A204.1 (cell line): ENCODE data around the gene CAND2.
"Not testable (repeated sequence)": the region's sequence is repeated elsewhere in the genome, so short reads cannot be mapped to it uniquely, and the experiment has no call there.

Source experiments
- FAIRE-seq: peaks from 2 replicates; lab custom pipeline; 2012; peaks lifted over from hg19 to GRCh38; lab: Jason Lieb, UNC

The CAND2 gene

DNA sequence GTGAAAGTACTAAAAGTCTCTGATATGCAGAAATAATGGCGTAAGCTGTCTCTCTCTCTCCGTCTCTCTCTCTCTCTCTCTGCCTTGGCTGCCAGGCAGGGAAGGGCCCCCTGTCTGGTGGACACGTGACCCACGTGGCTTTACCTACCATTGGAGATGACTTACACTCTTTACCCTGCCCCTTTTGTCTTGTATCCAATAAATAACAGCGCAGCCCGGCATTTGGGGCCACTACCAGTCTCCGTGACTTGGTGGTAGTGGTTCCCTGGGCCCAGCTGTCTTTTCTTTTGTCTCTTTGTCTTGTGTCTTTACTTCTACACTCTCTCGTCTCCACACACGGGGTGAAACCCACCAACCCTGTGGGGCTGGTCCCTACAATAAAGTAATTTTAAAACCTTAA lies 25.2 kb upstream of the CAND2 start:
- no peak for FAIRE-seq

DNA sequence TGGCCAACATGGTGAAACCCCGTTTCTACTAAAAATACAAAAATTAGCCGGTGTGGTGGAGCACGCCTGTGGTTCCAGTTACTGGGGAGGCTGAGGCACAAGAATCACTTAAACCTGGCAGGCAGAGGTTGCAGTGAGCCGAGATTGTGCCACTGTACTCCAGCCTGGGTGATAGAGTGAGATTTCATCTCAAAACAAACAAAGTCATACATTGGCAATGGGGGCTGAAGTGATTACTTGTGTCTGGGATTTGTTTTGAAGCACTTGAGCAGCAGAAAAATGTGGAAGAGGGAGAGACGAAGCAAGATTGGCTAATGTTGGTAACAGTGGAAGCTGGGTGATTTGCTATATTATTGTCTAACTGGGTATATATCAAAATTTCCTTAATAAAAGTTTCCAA lies 24.0 kb upstream of the CAND2 start:
- no peak for FAIRE-seq

DNA sequence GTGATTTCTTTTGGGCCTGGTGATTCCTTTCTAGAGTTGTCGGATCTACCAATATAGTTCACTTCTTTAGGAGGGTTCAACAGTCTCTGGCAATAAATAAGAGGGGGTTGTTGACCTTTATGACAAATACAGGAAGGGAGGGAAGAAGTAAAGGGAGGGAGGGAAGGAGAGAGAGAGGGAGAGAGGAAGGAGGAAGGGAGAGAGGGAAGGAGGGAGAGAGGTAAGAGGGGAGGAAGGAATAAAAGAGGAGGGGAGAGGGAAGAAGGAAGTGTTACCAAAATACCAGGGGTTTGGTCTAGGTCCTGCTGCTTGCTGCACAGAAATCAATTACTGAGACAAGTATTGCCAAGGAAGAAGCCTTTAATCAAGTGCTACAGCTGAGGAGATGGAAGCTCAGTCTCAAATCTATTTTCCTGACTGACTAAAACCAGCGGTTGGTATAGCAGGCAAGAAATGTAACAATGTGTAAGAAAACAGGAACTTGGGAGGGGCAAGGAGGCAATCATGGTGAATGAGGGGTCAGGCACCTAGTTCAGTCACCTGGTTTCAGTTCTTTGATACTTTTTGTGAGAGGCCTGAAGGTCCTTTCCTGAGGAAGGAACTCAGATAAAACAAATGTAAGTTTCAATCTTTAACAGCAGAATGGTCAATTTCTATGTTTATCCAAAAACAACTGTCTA lies 23.3 kb upstream of the CAND2 start:
- no peak for FAIRE-seq

DNA sequence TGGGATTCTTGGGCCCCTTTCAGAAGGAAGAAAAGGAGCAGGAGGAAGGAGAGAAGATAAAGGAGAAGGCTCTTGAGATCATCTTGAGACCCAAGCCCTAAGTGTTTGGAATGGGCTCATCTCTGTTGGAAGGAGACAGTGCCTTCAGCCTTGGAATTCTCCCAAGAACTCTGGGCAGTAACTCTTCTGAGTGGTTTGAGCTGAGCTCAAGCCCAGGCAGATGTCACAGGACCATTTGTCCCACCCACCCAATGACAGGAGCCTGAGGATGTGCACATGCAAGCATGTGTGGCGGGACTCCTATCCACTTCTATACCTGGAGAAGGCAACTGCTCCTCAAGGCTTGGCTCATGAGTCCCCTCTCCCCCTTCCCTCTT lies 22.8 kb upstream of the CAND2 start:
- no peak for FAIRE-seq

DNA sequence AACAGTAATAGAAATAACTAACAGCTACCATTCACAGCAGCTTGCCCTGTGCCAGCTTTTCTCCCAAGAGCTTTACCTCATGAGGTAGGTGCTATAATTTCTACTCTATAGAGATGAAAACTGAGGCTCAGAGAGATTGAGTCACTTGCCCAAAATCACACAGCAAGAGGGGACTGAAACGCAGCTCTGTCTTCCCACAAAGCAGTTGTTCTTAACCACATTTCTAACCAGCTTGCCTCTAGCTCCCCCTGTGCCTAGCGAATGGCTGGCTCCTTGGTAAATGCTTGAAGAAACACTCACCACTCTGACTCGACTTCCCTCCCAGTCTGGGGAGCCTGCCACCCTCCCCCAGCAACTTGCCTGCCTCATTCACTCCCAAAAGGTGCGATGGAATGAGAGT lies 21.9 kb upstream of the CAND2 start:
- FAIRE-seq: no peak

DNA sequence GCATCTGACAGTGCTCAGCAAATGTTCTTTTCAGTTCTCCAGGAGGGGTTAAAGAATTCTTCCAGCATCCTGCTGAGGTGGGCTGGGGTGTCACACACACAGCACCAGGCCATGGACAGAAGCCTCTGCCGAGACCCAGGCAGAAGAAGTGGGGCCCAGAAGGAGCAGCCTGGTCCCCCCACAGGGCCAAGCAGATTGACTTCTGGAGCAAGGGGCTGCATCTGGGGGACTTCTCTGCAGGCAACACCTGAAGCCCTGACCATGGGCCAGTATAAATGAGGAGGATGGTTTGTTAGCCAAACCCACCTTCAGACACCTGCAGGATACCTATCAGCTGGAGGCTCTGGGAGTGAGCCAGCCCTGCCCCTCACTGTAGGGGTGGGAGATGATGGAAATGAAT lies 21.3 kb upstream of the CAND2 start:
- no peak for FAIRE-seq

DNA sequence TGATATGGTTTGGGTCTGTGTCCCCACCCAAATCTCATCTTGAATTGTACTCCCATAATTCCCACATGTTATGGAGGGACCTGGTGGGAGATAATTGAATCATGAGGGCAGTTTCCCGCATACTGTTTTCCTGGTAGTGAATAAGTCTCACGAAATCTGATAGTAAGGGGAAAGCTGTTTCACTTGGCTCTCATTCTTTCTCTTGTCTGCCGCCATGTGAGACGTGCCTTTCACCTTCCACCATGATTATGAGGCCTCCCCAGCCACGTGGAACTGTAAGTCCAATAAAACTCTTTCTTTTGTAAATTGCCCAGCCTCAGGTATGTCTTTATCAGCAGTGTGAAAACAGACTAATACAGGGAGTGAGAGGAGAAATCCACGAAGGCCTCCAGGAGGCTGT lies 20.5 kb upstream of the CAND2 start:
- FAIRE-seq: not testable (repeated sequence)

DNA sequence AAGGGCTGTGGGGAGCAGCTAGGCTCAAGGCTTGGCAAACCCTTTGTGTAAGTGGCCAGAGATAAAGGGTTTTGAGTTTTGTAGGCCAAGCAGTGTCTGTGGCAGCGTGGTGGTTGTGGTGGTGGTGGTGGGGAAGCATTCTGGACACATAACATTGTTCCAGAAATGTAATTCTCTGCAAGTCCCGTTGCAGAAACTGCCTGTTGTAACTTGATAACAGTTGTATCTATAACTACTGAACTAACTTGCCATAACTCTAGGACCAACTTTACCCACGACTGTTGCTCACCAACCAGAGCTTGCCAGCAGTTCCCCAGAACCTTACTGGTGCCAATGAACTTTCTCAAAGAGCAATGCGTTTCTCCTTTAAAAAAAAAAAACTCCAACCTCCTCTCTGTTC lies 19.3 kb upstream of the CAND2 start:
- FAIRE-seq: no peak

DNA sequence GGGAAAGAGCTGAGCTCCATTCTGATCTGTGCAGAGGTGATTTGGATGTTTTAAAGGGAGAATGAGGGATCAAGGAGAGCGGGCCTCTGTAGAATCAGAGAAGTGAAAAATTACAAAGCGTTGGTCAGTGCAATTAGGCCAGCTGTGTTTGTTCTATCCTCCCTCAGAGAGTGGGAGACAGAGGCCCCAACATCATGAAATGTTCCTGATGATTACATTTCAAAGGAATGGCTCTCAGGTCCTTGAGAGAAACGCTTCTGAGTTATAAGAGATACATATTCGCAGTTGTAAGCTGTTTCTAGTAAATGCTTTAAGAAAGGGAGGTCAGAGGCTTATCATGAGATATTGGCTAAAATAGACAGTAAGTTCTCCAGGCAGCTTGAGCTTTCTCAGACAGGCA lies 15.7 kb upstream of the CAND2 start:
- FAIRE-seq: no peak

DNA sequence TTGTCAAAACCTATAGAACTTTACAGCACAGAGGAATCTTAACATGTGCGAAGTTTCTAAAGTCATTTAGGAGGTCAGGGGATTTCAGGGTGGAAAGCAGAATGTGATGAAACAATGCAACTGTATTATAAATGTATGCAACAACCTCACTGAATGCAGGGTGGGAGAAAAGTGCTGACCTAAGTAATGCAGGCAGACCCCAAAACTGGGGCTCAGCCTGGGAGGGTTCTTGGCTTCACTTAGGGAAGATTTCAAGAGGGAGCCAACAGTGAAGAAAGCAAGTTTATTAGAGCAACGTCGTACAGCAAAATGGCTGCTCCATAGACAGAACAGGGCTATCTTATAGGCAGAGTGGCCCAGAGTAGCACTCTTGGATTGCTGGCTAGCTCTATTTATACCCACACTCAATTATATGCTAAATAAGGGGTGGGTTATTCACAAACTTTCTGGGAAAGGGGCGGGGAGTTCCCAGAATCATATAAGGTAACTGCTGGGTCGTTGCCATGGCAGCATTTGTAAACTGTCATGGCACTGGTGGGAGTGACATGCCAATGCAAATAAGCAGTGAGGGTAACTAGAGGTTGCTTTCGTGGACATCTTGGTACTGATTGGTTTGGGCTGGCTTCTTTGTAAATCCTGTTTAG lies 14.2 kb upstream of the CAND2 start:
- no peak for FAIRE-seq

DNA sequence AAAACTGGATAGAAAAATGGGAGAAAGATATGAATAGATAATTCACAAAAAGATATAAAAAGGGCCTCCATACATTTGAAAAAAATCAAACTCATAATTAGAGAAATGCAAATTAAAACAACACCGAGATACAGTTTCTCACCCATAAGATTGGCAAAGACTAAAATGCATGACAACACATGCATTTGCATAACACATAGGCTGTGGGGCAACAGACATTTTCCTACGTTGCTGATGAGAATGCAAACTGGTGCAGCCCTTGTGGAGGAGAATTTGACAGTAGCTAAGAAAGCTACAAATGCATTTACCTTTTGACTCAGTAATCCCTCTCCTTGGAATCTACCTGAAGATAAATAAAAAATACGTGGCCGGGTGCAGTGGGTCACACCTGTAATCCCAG lies 11.4 kb upstream of the CAND2 start:
- FAIRE-seq: no peak

DNA sequence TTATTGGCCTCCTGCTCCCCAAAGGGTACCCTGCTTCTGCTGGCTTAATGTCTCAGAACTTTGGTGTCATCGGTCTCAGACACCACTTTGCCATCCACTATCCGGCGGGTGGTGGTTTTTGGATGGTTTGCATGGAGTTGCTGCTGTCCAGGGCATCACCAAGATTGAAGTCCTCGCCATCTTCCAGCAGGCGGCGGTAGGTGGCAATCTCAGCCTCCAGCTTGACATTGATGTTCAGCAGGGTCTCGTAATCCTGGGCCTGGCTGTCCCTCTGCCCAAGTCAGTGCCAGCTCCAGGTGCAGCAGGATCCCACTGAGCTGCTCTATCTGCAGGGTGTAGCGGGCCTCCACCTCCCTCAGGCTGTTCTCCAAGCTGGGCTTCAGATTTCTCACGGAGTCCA lies 9.1 kb upstream of the CAND2 start:
- not testable (repeated sequence) for FAIRE-seq

DNA sequence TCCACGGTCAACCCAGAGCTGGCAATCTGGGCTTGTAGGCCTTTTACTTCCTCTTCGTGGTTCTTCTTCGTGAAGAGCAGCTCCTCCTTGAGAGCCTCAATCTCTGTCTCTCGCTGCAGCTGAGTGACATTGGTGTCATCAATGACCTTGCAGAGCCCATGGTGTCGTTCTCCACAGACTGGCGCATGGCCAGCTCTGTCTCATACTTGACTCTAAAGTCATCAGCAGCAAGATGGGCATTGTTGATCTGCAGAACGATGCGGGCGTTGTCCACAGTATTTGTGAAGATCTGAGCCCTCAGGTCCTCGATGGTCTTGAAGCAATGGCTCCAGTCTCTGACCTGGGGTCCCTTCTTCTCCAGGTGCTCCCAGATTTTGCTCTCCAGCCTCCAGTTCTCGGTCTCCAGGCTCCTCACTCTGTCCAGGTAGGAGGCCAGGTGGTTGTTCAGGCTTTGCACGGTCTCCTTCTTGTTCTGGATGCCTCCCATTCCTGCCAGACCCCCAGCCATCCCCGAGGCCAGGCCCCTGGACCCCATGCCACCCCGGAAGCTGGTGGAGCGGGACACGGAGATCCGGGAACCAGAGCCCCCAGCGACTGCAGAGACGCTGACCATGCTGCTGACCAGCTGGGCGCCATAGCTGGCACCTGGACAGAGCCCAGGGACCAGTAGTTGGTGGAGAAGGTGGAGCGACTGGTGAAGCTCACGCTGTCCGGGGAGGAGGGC lies 8.4 kb upstream of the CAND2 start:
- not testable (repeated sequence) for FAIRE-seq

DNA sequence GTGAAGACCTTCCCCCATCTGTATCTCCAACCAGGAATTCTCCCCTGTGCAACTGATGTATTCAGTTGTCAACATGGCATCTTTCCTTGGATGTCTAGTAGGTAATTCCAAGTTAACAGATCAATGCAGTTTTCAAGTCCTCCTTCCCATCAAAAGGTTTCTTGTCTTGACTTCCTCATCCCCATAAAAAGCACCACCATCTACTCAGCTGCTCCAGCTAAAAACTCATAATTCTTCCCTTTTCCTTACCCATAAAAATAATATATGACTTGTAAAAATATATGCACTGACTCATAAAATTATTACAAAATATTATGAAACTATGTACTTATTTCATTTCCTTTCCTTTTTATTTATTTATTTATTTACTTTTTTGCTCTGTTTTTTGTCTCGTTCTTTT lies 5.0 kb upstream of the CAND2 start:
- no peak for FAIRE-seq

DNA sequence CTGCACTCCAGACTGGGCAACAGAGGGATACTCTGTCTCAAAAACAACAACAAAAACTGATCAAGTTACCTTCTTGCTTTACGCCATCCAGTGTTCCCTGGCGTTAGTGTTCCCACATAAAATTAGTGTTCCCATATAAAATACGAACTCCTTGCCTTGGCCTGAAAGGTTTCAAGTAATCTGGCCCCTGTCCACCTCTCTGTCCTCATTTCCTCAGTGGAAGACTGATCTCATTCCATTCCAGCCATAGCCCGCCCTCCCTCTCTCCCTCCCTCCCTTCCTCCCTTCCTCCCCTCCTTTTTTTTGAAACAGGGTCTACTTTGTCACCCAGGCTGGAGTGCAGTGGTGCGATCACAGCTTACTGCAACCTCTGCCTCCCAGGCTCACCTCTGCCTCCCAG lies 2.8 kb upstream of the CAND2 start:
- FAIRE-seq: no peak

DNA sequence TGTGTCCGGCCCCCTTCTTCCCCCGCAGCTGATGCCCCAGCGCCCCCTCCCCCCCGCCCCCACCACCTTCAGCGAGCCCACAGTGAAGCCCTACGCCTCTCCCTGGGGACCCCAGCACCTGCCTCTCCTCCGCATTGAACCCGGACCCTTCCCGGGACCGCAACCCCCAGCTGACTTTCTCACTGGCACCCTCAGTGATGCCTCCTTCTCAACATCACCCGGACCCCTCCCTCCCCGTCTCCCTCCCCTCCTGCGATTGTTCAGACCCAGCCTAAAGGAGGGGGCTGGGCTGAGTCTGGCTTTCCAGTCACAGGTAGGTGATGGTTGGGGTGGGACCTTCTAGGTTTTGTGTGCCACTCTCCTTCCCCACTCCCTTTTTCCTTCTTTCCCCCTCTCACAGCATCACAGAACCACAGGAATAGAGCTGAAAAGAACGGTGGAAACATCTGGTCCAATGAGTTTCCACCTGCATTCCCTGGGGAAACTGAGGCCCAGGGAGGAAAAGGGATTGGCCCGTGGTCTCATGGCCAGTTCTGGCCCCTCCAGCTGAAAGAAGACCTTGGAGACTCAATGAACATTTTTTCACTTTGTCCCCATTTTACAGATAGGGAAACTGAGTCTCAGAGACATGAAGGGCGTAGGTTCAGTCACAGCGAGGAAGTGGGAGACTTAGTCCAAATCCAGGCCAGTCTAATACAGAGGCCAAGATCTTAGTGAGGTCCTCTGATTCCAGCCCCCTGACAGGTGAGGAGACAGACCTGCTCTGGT lies 828 bp downstream of the CAND2 start:
- FAIRE-seq: no peak

DNA sequence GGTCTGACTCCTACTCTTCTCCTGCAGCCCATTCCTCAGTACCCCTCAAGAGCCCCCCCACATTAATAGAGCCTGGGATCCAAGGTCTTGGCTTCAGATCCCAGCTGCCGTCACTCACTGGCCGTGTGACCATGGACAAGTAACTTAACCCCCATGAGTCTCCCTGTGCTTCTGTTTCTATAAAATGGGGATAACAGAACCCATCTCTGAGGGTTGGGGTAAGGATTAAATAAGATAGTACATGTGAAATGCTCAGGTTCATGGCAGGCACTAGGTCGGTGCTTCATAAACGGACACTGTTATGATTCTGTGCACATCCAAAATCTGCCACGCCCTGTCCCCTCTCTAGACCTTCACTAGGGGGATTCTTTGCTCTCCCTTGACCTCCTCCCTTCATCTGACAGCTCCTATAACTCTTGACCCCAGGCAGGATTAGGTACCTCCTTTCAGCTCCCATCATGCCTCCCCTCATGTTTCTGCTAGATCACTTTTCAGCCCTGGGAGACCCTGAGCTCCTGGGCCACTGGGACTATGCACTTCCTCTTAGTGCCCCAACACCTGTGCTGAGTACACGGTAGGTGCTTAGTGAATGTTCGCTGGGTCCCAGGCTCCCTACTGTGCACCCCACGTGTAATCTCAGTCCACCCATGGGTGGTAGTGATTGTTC lies 1.5 kb downstream of the CAND2 start:
- no peak for FAIRE-seq

DNA sequence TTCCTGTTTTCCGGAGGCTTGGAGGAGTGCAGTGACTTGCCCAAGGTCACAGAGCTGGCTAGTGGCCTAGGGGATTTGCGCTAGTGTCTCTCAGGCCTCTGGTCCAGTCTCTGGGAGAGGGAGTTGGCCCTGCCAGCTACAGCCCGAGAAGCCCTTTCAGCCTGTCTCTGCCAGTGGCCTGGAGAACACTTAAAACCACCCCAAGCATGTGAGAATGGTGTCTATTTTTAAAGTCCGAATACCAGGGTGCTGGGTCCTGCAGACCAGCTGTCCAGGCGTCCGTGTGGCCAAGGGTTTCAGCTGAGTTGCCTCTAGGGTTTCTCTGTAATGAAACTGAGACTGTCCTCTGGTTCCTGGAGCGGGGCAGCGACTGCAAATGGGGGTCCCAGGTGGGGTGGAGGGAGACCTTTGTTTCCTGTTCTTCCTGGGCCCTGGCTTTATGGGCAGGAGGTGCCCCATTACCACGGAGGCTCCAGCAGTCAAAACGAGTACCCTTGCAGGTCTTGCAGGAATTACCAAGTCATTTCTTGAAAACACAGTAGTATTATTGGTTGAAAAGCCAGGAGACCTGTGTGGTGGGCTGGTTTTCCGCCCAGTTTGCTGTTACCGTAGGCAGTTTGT lies 2.2 kb downstream of the CAND2 start:
- no peak for FAIRE-seq

DNA sequence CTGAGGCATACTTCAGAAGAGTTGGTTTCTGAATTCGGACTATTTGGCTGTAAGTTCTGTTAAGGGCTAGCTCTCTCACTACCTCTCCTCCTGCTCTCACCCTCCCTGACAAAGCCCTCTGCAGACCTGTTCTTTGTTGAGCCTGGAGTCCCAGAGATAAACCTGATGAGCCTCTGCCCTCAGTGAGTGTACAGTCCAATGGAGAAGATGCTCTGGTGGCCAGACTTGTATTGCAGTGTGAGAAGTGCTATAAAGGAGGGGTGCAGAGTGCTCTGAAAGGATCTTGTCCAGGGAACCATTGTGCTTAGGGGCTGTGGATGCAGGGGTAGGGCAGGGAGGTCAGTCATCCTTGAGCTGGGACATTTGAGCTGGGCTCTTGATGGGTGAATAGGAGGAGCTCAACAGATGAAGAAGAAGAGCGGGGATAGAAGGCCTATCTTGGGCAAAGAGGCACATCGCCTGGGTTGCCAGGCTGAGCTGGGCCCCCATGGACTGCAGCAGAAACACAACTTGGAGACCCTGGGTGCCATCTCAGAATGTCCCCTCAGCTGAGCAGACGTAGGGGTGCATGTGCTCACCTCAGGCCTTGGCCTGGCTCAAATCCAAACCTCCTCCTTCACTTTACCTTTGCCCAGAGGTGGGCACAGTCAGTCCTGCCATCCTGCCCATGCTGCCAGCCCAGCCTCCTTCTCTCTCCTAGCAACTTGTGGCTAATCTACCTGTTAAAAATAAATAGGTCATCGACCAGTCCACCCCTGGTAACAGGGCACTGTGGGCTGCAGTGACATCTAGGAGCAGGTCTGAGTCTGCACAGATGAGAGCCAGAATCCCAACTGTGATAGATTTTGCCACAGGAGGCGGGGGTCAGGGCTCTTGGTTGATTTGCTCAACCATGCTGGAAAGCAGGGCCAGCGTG lies 3.3 kb downstream of the CAND2 start:
- FAIRE-seq: no peak

DNA sequence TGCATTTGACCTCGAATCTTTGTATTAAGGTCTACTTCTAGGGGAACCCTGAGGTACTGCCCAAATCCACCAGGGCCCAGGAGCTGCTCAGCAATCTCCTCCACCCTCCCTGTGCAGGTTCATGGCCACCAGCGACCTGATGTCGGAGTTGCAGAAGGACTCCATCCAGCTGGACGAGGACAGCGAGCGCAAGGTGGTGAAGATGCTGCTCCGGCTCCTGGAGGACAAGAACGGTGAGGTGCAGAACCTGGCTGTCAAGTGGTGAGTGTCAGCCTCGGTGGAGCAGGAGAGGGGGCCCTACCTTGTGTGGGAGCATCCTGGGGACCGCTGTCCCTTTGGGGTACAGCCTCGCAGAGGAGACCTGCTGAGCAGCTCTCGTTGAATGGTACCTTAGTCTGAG lies 6.9 kb downstream of the CAND2 start:
- no peak for FAIRE-seq

DNA sequence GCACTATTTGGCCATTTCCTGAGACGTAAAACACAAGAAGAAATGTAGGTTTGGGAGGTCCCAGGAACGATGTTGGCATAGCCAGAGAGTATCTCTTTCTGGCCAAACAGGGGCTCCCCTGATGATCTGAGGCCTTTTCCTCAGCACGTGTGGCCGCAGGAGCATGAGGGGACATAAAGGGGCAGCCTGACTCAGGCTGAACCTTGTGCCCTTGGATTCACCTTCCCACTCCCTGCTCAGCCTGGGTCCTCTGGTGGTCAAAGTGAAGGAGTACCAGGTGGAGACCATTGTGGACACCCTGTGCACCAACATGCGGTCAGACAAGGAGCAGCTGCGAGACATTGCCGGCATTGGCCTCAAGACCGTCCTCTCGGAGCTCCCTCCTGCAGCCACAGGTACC lies 10.6 kb downstream of the CAND2 start:
- FAIRE-seq: no peak
